Choroid plexus epithelial cell (primary cell): Measurements from ENCODE around the gene MEPCE.
A peak's percentile ranks its signal among the peaks of the same experiment; 100 is the strongest.

Source experiments
- DNase-seq: peaks from one replicate; pipeline ENCODE4 v3.0.0-alpha.2; 2010; ENCODE audit warnings: low read depth
- H3K4me3 ChIP-seq: 2 replicates; pipeline ENCODE4 v1.5.1; 2011; ENCODE audit warnings: low read depth, mild to moderate bottlenecking, control low read depth, low read length, moderate library complexity
- TF ChIP-seq, protein P1 (sequence below): conservative IDR thresholded peaks from 2 replicates; pipeline ENCODE4 v1.5.1; 2011; ENCODE audit warnings: low read depth, mild to moderate bottlenecking, control low read depth, inconsistent platforms, low read length, moderate library complexity

Gene MEPCE

DNA sequence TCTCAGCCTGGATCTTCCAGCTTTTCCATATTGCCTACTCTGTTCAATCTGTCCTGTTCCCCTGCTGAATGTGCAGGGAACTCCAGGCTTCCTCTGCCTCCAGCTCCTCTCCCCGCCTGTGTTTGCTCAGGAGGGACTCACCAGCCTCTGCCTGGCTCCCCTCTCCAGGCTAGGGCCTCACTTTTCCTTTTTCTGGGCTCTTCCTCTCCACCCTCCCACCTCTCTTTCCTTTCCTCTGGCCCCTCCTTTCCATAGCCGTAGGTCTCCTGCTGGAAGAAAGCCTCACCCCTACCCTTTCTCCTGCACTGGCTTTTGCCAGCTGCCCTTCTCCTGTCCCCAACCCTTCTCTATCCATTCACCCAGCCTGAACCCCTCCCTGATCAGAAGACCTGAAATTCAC, 31.4 kb upstream of the MEPCE start:
- no peak overlapping the region for H3K4me3 ChIP-seq
- no peak for DNase-seq
- TF ChIP-seq, protein P1, sequence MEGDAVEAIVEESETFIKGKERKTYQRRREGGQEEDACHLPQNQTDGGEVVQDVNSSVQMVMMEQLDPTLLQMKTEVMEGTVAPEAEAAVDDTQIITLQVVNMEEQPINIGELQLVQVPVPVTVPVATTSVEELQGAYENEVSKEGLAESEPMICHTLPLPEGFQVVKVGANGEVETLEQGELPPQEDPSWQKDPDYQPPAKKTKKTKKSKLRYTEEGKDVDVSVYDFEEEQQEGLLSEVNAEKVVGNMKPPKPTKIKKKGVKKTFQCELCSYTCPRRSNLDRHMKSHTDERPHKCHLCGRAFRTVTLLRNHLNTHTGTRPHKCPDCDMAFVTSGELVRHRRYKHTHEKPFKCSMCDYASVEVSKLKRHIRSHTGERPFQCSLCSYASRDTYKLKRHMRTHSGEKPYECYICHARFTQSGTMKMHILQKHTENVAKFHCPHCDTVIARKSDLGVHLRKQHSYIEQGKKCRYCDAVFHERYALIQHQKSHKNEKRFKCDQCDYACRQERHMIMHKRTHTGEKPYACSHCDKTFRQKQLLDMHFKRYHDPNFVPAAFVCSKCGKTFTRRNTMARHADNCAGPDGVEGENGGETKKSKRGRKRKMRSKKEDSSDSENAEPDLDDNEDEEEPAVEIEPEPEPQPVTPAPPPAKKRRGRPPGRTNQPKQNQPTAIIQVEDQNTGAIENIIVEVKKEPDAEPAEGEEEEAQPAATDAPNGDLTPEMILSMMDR = no peak

DNA sequence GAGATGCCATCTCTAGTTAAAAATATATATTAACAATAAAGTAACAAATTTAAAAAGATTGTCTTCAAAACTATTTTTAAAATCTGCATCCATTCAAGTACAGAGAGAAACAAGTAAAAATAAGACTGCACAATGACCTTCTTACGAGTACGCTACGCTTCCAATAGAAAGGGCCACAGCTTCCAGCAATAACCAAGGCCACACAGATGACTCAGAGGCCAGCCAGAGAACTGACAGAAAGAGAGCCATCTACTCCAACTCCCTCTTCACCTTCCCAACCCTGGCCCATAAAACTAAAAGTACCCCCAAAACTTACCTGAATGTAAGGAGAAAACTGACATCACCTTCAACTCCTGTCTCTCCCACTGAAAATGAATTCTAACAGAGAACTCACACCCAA, 29.6 kb upstream of the MEPCE start:
- DNase-seq = no peak
- TF ChIP-seq, protein P1 = no peak
- H3K4me3 ChIP-seq = no peak overlapping the region

DNA sequence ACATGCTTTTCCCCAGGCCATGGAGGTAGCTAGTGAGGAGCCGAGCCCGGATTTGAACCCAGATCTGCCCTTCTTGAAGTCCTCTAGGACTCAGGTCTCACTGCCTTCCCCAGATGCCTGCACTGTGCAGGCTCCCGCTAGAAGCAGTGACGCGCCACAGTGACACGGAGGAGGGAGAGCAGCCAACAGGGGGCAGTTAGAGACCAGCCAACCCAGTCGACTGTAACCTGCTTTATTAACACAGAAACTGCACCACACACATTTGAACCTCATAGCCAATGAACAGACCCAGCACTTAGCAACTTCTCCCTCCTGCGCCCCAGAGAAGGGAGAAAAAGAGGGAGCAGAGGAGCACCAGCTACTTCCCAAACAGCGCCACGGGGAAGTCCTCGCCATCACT, 29.0 kb upstream of the MEPCE start:
- H3K4me3 ChIP-seq = no peak overlapping the region
- DNase-seq = peak; percentile 10
- TF ChIP-seq, protein P1 = no peak

DNA sequence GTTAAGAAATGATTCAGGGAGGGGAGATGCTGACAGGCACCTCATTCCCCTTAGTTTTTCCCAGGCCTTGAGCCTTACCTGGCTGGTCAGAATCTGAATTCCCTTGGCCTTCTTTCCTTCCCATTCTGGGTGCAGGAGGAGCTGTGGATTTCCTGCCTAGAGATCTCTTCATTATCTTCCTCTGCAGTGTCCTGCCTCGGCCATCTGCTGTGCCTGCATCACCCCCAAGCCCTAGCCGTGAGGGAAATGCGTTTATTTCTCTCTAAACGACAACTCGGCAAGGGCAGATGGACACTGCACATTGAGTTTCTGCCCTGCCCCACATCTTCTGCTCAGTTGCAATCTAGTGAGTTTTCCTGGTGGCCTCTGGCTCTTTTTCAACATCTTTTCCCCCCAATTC, 27.8 kb upstream of the MEPCE start:
- TF ChIP-seq, protein P1 = no peak
- DNase-seq = no peak
- no peak overlapping the region for H3K4me3 ChIP-seq

DNA sequence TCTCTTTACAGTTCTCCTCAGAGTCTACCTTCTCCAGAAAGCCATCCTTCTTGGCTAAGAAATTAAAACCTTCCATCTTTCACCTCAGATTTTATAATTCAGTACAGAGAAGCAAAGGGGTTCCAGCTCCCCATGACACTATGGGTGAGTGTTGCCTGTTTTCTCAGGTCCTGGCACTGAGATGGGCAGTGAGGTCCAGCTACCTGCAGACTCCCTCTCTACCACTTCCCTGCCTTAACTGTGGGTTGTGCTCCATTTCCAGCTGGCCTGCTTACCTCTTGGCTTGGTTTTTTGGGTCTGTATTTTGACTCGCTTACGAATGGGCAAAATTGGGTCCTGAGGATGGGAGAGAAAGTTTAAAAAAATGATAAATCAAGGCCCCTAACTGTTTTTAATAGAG, 27.4 kb upstream of the MEPCE start:
- TF ChIP-seq, protein P1 = no peak
- DNase-seq = no peak

DNA sequence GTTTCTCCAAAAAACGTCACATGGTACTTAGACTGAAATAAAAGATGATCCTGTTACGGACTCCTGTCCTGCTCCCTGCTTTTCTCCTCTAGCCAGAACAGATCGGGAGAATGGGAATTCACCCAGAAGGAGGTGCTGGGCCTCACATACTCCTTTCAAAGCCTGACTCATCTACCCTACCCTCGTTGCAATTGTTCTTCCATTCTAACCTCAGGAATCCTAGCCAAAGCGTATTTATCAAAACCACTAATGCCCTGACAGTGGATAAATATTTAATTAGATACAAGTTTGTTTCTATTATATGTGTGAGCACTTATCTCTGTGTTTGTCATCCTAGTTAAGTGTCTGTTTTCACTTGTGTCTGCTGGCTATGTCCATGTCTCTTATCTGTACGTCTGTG, 22.9 kb upstream of the MEPCE start:
- peak; percentile 53 for DNase-seq

More for the DNA sequence above, 27.4 kb upstream of the MEPCE start:
- no peak overlapping the region for H3K4me3 ChIP-seq

More for the DNA sequence above, 22.9 kb upstream of the MEPCE start:
- TF ChIP-seq, protein P1 = no peak
- no peak overlapping the region for H3K4me3 ChIP-seq
